SK-N-SH treated with all-trans-retinoic acid at 6 μM for 48 hours (cell line): ENCODE measurements around the gene CHDH.

Experiments used
- ARNTL ChIP-seq: fragments of 450-650 bp; formaldehyde crosslinking; IDR thresholded peaks from 2 replicates; pipeline ENCODE4 v1.5.0; 2020; ENCODE audit warnings: low read depth, mild to moderate bottlenecking, moderate library complexity, borderline replicate concordance
- GLIS3 ChIP-seq: fragments of 250-450 bp; sonication (Bioruptor Pico); IDR thresholded peaks from 2 replicates; pipeline ENCODE4 v1.5.0; 2020; ENCODE audit warnings: mild to moderate bottlenecking, moderate library complexity
- ZFP3 ChIP-seq: fragments of 250-450 bp; sonication (Bioruptor Pico); IDR thresholded peaks from 2 replicates; pipeline ENCODE4 v1.5.0; 2020; ENCODE audit warnings: mild to moderate bottlenecking, moderate library complexity
- ZNF565 ChIP-seq: fragments of 450-650 bp; formaldehyde crosslinking; conservative IDR thresholded peaks from 2 replicates; pipeline ENCODE4 v1.5.0; 2020; ENCODE audit warnings: low read depth, mild to moderate bottlenecking, moderate library complexity

DNA sequence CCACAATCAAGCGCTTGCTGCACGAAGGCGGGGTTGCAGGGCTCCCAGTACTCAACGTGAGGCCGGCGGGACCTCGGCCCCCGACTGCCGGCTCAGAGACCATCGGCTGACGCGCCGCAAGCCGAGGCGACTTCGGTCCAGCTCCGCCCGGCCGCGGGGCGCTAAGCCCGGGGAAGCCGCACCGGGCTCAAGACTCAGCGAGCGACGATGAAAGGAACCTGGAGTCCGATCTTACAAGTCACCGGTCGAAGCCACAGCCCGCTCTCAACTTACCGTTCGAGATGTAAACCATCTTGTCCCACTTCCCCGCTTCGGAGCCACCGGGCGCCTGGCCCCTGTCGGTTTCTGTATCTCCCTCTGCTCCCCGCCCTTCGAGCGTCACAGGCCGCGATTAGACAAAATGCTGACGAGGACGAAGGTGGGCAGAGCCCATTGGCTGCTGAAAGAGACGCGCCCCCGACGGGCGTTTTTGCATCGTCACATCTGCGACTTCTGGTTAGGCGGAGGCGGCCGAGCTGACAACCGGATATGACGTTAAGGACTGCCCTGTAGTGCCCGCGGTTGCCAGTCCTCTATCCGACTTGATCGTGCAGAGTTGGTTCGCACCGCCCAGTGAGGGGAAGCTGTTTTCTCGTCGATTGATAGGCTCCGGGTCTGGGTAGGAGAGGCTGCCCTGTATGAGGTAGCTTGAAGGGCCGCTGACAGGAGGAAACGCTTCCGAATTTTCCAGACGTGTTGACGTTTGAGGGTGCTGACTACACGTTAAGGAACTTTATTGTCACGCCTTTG lies 45.5 kb upstream of the CHDH start, which contains the start of gene SELENOK:
- TF ChIP-seq GLIS3 (CRISPR knock-in tag): 0 out of 2 replicates have a peak, but pooled peaks have one; percentile 23
- no peak for TF ChIP-seq ZNF565 (CRISPR knock-in tag)
- no peak for TF ChIP-seq ZFP3 (CRISPR knock-in tag)
- TF ChIP-seq ARNTL (CRISPR knock-in tag): no peak
